Measurements from ENCODE around the gene PAQR5.

PAQR5 gene

DNA sequence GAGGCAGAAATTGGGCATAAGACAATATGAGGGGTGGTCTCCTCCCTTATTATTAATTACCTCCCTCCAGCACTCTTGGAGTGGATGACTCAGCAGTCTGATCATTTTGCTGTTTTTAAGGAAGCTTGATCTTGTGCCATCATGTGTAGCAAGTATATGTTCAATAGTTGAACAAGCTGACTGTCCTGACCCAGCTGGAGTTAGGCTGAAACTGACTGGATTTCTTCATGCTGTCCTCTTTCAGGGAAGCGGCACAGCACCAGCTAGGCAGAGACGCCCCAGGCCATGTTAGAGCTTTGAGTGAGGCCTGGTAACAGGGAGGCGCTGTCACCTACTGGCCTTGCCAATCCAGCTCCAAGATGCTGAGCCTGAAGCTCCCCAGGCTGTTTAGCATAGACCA lies 61.0 kb downstream of the PAQR5 start:
- Histone ChIP-seq H3K9me3 (ENCODE audit: insufficient read depth, low read length) (no peaks in the 10 kb centered on the region), H3K27ac (ENCODE audit: low read depth, low read length) (no peak overlapping the region), H3K79me2 (ENCODE audit: insufficient read depth, low read length) (no peaks in the 10 kb centered on the region), H3K4me2 (ENCODE audit: low read depth, low read length, poor library complexity, severe bottlenecking) (no peak overlapping the region), H3K4me3 (ENCODE audit: insufficient read depth, low read length, poor library complexity, severe bottlenecking) (no peak overlapping the region), H3K9me2 (replicated peaks; ENCODE audit: insufficient read depth, low read length) (no peaks in the 10 kb centered on the region), H2AFZ (ENCODE audit: low read depth, low read length, severe bottlenecking) (no peak overlapping the region), H3K27me3 (ENCODE audit: low read length) (no peaks in the 10 kb centered on the region), H3K9ac (ENCODE audit: low read length) (no peak overlapping the region), H3K36me3 (ENCODE audit: low read length) (no peaks in the 10 kb centered on the region), H3F3A (ENCODE audit: insufficient read depth) (no peaks in the 10 kb centered on the region), H4K20me1 (ENCODE audit: low read depth, low read length) (no peaks in the 10 kb centered on the region)
- TF ChIP-seq EZH2phosphoT487 (conservative IDR thresholded peaks at IDR 0.05; ENCODE audit: low read length) = no peak
- no peak for TF ChIP-seq CTCF (IDR thresholded peaks at IDR 0.05; ENCODE audit: insufficient read depth, low read length, poor library complexity, severe bottlenecking)

- Histone ChIP-seq H3K9me2 (replicated peaks; ENCODE audit: insufficient read depth, low read length) (no peaks in the 10 kb centered on the region), H3K9ac (ENCODE audit: low read length) (no peak overlapping the region), H3K4me2 (ENCODE audit: low read depth, low read length, poor library complexity, severe bottlenecking) (no peak overlapping the region), H4K20me1 (ENCODE audit: low read depth, low read length) (no peaks in the 10 kb centered on the region), H3K4me3 (ENCODE audit: insufficient read depth, low read length, poor library complexity, severe bottlenecking) (no peak overlapping the region), H3K79me2 (ENCODE audit: insufficient read depth, low read length) (no peaks in the 10 kb centered on the region), H3K9me3 (ENCODE audit: insufficient read depth, low read length) (no peaks in the 10 kb centered on the region), H3F3A (ENCODE audit: insufficient read depth) (no peaks in the 10 kb centered on the region), H3K27me3 (ENCODE audit: low read length) (no peaks in the 10 kb centered on the region), H2AFZ (ENCODE audit: low read depth, low read length, severe bottlenecking) (no peak overlapping the region), H3K36me3 (ENCODE audit: low read length) (no peaks in the 10 kb centered on the region), H3K27ac (ENCODE audit: low read depth, low read length) (no peak overlapping the region)
- no peak for TF ChIP-seq CTCF (IDR thresholded peaks at IDR 0.05; ENCODE audit: insufficient read depth, low read length, poor library complexity, severe bottlenecking)
- no peak for TF ChIP-seq EZH2phosphoT487 (conservative IDR thresholded peaks at IDR 0.05; ENCODE audit: low read length)
Measured at GRCh38 chr15:69360642-69361041, 61.9 kb downstream of the PAQR5 start.

DNA sequence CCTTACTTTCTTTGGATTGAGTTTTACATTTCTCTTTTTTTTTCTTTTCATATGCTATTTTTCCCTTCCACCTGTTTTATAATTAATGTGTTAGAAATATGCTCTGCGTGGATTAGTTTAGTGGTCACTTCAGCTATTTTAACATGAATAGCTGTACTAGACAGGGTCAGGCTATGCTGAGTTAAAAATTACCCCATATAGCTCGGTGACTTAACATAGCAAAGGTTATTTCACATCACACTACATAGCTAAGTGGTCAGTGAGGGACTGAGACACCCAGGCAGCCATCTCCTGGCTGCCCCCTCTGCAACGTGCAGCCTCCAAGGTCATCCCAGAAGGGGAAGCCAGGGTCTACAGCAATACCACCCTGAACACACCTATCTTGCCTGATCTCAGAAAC lies 68.5 kb downstream of the PAQR5 start:
- H4K20me1 ChIP-seq (ENCODE audit: low read depth, low read length) = no peaks in the 10 kb centered on the region
- H3K9ac ChIP-seq (ENCODE audit: low read length) = no peak overlapping the region
- no peak overlapping the region for H3K4me2 ChIP-seq (ENCODE audit: low read depth, low read length, poor library complexity, severe bottlenecking)
- H2AFZ ChIP-seq (ENCODE audit: low read depth, low read length, severe bottlenecking) = no peak overlapping the region
- H3K9me2 ChIP-seq (replicated peaks; ENCODE audit: insufficient read depth, low read length) = no peaks in the 10 kb centered on the region
- no peak overlapping the region for H3K4me3 ChIP-seq (ENCODE audit: insufficient read depth, low read length, poor library complexity, severe bottlenecking)
- H3K9me3 ChIP-seq (ENCODE audit: insufficient read depth, low read length) = no peaks in the 10 kb centered on the region
- H3K27ac ChIP-seq (ENCODE audit: low read depth, low read length) = no peak overlapping the region
- TF ChIP-seq EZH2phosphoT487 (conservative IDR thresholded peaks at IDR 0.05; ENCODE audit: low read length) = no peak
- no peak for TF ChIP-seq CTCF (IDR thresholded peaks at IDR 0.05; ENCODE audit: insufficient read depth, low read length, poor library complexity, severe bottlenecking)
- H3K27me3 ChIP-seq (ENCODE audit: low read length) = no peaks in the 10 kb centered on the region
- no peaks in the 10 kb centered on the region for H3F3A ChIP-seq (ENCODE audit: insufficient read depth)
- H3K36me3 ChIP-seq (ENCODE audit: low read length) = no peaks in the 10 kb centered on the region
- no peaks in the 10 kb centered on the region for H3K79me2 ChIP-seq (ENCODE audit: insufficient read depth, low read length)

DNA sequence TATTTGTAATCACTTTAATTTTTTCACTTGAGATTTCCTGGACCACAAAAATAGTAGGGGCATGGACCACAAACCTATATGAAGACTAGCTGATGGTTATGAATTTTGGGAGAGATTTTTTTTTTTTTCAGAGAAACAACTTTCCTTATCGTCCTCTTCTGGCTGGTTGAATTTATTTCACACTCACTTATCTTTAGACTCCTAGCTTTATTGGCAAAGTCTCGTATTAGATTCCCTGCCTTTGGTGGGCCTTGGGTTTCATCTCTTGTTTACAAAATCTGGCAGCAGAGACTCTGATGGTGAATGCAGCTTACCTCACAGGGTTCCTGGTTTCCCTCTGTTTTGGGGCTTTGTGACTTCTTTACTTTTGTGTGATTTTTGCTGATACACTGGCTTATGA lies 70.9 kb downstream of the PAQR5 start:
- Histone ChIP-seq H3K9me3 (ENCODE audit: insufficient read depth, low read length) (no peaks in the 10 kb centered on the region), H3K9ac (ENCODE audit: low read length) (no peak overlapping the region), H3K79me2 (ENCODE audit: insufficient read depth, low read length) (no peaks in the 10 kb centered on the region), H2AFZ (ENCODE audit: low read depth, low read length, severe bottlenecking) (no peak overlapping the region), H4K20me1 (ENCODE audit: low read depth, low read length) (no peaks in the 10 kb centered on the region), H3K27me3 (ENCODE audit: low read length) (no peaks in the 10 kb centered on the region), H3K27ac (ENCODE audit: low read depth, low read length) (no peak overlapping the region), H3K9me2 (replicated peaks; ENCODE audit: insufficient read depth, low read length) (no peaks in the 10 kb centered on the region), H3K4me2 (ENCODE audit: low read depth, low read length, poor library complexity, severe bottlenecking) (no peak overlapping the region), H3K4me3 (ENCODE audit: insufficient read depth, low read length, poor library complexity, severe bottlenecking) (no peak overlapping the region), H3K36me3 (ENCODE audit: low read length) (no peaks in the 10 kb centered on the region), H3F3A (ENCODE audit: insufficient read depth) (no peaks in the 10 kb centered on the region)
- TF ChIP-seq EZH2phosphoT487 (conservative IDR thresholded peaks at IDR 0.05; ENCODE audit: low read length) (no peak), CTCF (IDR thresholded peaks at IDR 0.05; ENCODE audit: insufficient read depth, low read length, poor library complexity, severe bottlenecking) (no peak)
